ENCODE data around the gene ZNF468. TPM values are rescaled to one million over a fixed set of nuclear protein-coding genes. Genes with fewer than 3 reads are reported as not detected.
"Not testable (repeated sequence)": the region's sequence is repeated elsewhere in the genome, so short reads cannot be mapped to it uniquely, and the experiment has no call there.

ZNF468 gene
- total and polyA plus RNA-seq, 2 experiments from 2014 or later, result 10.0 to 14.1 TPM

DNA sequence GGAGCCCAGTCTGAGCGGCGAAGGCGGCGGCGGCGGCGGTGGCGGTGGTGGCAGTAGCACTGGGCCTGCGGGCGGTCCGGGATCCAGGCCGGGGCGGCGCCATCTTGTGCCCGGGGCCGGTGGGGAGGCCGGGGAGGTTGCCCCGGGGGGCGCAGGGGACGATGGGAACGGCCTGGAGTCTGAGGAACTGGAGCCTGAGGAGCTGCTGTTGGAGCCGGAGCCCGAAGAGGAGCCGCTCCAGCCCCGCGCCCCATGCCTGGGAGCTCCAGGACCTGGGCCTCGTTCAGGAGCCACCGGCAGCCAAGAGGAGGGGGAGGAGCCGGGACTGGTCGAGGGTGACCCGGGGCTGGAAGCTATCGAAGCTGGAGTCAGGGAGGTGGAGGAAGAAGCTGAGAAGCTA is 47.6 kb downstream of the ZNF468 start:
- Histone ChIP-seq H3K27ac (no peak overlapping the region), H3K36me3 (ENCODE audit: low read depth) (peaks cover 31% of the 10 kb centered on the region; the same call in 1 of the 2 replicates), H3K9me3 (ENCODE audit: low read depth) (no peaks in the 10 kb centered on the region), H3K4me2 (ENCODE audit: unreplicated experiment) (no peak overlapping the region), H3F3A (ENCODE audit: insufficient read depth) (no peaks in the 10 kb centered on the region), H3K9me2 (ENCODE audit: insufficient read depth) (no peaks in the 10 kb centered on the region), H3K4me1 (ENCODE audit: insufficient read depth) (no peaks in the 10 kb centered on the region), H4K20me1 (ENCODE audit: insufficient read depth) (no peaks in the 10 kb centered on the region), H3K27me3 (replicated peaks; ENCODE audit: insufficient read depth) (no peaks in the 10 kb centered on the region), H3K4me3 (no peak overlapping the region), H2AFZ (no peak overlapping the region), H3K79me2 (ENCODE audit: insufficient read depth) (no peaks in the 10 kb centered on the region), H3K9ac (no peak overlapping the region)
- in situ Hi-C loops (cut with MboI), result no loop called here
- no peak for TF ChIP-seq EZH2 (IDR thresholded peaks at IDR 0.05; ENCODE audit: insufficient read depth, poor library complexity, severe bottlenecking)
- no peak for TF ChIP-seq EZH2phosphoT487 (IDR thresholded peaks at IDR 0.05; ENCODE audit: insufficient read depth, low read depth)
- 90 to 95% methylated on average over 6 to 32 of the region's 32 CpGs for WGBS, 2 experiments (ENCODE audit: low coverage in 1 of 2, low lambda C conversion rate in 2 of 2, missing lambda C conversion rate in 2 of 2)
- DNase-seq, result no peak

DNA sequence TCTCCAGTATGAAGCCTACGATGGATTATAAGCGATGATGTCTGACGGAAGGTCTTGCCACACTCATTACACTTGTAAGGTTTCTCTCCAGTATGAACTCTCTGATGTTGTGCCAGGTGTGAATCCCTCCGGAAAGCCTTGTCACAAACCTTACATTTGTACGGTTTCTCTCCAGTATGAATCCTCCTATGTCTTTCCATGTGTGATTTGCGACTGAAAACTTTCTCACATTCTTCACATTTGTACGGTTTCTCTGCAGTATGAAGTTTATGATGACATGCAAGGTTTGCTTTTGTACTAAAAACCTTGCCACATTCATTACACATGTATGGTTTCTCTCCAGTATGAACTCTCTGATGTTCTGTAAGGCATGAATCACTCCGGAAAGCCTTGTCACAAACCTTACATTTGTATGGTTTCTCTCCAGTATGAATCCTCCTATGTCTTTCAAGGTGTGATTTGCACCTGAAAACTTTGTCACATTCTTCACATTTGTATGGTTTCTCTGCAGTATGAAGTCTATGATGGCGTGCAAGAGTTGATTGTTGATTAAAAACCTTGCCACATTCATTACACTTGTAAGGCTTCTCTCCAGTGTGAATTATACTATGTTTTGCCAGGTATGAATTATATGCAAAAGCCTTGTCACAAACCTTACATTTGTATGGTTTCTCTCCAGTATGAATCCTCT is 57.3 kb downstream of the ZNF468 start:
- H4K20me1 ChIP-seq (ENCODE audit: insufficient read depth); H3K4me2 ChIP-seq (ENCODE audit: unreplicated experiment); H3K27me3 ChIP-seq (replicated peaks; ENCODE audit: insufficient read depth); in situ Hi-C loops (cut with MboI); H2AFZ ChIP-seq; H3K27ac ChIP-seq; H3F3A ChIP-seq (ENCODE audit: insufficient read depth); H3K9me3 ChIP-seq (ENCODE audit: low read depth); H3K9ac ChIP-seq; H3K79me2 ChIP-seq (ENCODE audit: insufficient read depth); DNase-seq; H3K4me1 ChIP-seq (ENCODE audit: insufficient read depth); H3K9me2 ChIP-seq (ENCODE audit: insufficient read depth); H3K4me3 ChIP-seq: not testable (repeated sequence)
- H3K36me3 ChIP-seq (ENCODE audit: low read depth), result peaks cover 62% of the 10 kb centered on the region
- whole genome bisulfite sequencing, 2 experiments (ENCODE audit: low coverage in 1 of 2, low lambda C conversion rate in 2 of 2, missing lambda C conversion rate in 2 of 2), result 94 to 96% methylated on average over 9 of the region's 9 CpGs

DNA sequence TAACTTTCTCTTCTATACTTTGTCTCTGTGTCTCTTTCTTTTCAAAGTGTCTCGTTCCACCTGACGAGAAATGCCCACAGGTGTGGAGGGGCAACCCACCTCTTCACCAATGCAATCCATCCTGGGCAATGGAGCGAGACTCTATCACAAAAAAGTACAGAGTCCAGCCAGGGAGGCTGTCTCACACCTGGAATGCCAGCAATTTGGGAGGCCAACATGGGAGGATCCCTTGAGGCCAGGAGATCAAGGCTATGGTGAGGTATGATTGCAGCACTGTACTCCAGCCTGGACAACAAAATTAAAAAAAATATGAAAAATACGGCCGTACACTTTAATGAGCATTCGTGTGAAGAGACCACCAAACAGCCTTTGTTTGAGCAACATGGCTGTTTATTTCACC is 68.0 kb downstream of the ZNF468 start:
- H3K36me3 ChIP-seq (ENCODE audit: low read depth), result no peaks in the 10 kb centered on the region
- no peak overlapping the region for H2AFZ ChIP-seq
- H3K9ac ChIP-seq, result no peak overlapping the region
- no peaks in the 10 kb centered on the region for H3K9me3 ChIP-seq (ENCODE audit: low read depth)
- H4K20me1 ChIP-seq (ENCODE audit: insufficient read depth), result no peaks in the 10 kb centered on the region
- no peak overlapping the region for H3K4me2 ChIP-seq (ENCODE audit: unreplicated experiment)
- H3F3A ChIP-seq (ENCODE audit: insufficient read depth), result no peaks in the 10 kb centered on the region
- no peak overlapping the region for H3K4me3 ChIP-seq
- no peaks in the 10 kb centered on the region for H3K79me2 ChIP-seq (ENCODE audit: insufficient read depth)
- TF ChIP-seq EZH2phosphoT487 (IDR thresholded peaks at IDR 0.05; ENCODE audit: insufficient read depth, low read depth), result no peak
- TF ChIP-seq EZH2 (IDR thresholded peaks at IDR 0.05; ENCODE audit: insufficient read depth, poor library complexity, severe bottlenecking), result no peak
- no peak overlapping the region for H3K27ac ChIP-seq
- H3K27me3 ChIP-seq (replicated peaks; ENCODE audit: insufficient read depth), result no peaks in the 10 kb centered on the region
- in situ Hi-C loops (cut with MboI), result no loop called here
- H3K9me2 ChIP-seq (ENCODE audit: insufficient read depth), result no peaks in the 10 kb centered on the region
- WGBS, 2 experiments (ENCODE audit: low coverage in 1 of 2, low lambda C conversion rate in 2 of 2, missing lambda C conversion rate in 2 of 2), result 55 to 65% methylated on average over 6 of the region's 6 CpGs
- no peak for DNase-seq
- no peaks in the 10 kb centered on the region for H3K4me1 ChIP-seq (ENCODE audit: insufficient read depth)

Small RNAs within 50 kb of the gene (small RNA-seq; reads per million reads assigned to genes)
- not detected for gene ZNF320 (ENCODE audit: low read depth, low replicate concordance)

Other genes with a start within 250 kb of the ZNF468 start
- gene ZNF83, start 219.3 kb downstream of the ZNF468 start, total RNA-seq (2014; rRNA removed; shearing (Covaris generic)), result 29.1 and 55.8 TPM in 2 replicates
- 24.7 and 27.9 TPM in 2 replicates for gene ZNF83, start 219.3 kb downstream of the ZNF468 start, polyA plus RNA-seq (2016; fragmentation: Nextera tagmentation; extraction: Ambion mirVana)
- gene ZNF611, start 122.6 kb downstream of the ZNF468 start, total RNA-seq (2014; rRNA removed; shearing (Covaris generic)), result 6.7 and 7.7 TPM in 2 replicates
- 5.5 and 7.8 TPM in 2 replicates for gene ZNF611, start 122.6 kb downstream of the ZNF468 start, polyA plus RNA-seq (2016; fragmentation: Nextera tagmentation; extraction: Ambion mirVana)
- 1.8 and 1.9 TPM in 2 replicates for gene ZNF600, start 70.8 kb downstream of the ZNF468 start, total RNA-seq (2014; rRNA removed; shearing (Covaris generic))
- gene ZNF600, start 70.8 kb downstream of the ZNF468 start, polyA plus RNA-seq (2016; fragmentation: Nextera tagmentation; extraction: Ambion mirVana), result 3.2 and 3.5 TPM in 2 replicates
- 12.9 and 18.7 TPM in 2 replicates for gene ZNF28, start 36.0 kb downstream of the ZNF468 start, total RNA-seq (2014; rRNA removed; shearing (Covaris generic))
- 13.4 and 13.7 TPM in 2 replicates for gene ZNF28, start 36.0 kb downstream of the ZNF468 start, polyA plus RNA-seq (2016; fragmentation: Nextera tagmentation; extraction: Ambion mirVana)
- gene ZNF320, start 40.0 kb upstream of the ZNF468 start, total RNA-seq (2014; rRNA removed; shearing (Covaris generic)), result 3.8 and 16.4 TPM in 2 replicates
- 4.3 and 5.3 TPM in 2 replicates for gene ZNF320, start 40.0 kb upstream of the ZNF468 start, polyA plus RNA-seq (2016; fragmentation: Nextera tagmentation; extraction: Ambion mirVana)
- gene ZNF888, start 65.8 kb upstream of the ZNF468 start, total RNA-seq (2014; rRNA removed; shearing (Covaris generic)), result 0.76 and 5.1 TPM in 2 replicates
- 1.4 and 1.6 TPM in 2 replicates for gene ZNF888, start 65.8 kb upstream of the ZNF468 start, polyA plus RNA-seq (2016; fragmentation: Nextera tagmentation; extraction: Ambion mirVana)
- gene ZNF816, start 105.3 kb upstream of the ZNF468 start, total RNA-seq (2014; rRNA removed; shearing (Covaris generic)), result 3.0 and 6.7 TPM in 2 replicates
- 4.3 and 4.7 TPM in 2 replicates for gene ZNF816, start 105.3 kb upstream of the ZNF468 start, polyA plus RNA-seq (2016; fragmentation: Nextera tagmentation; extraction: Ambion mirVana)
- not detected in 2 replicates for gene ERVV-1, start 156.3 kb upstream of the ZNF468 start, total RNA-seq (2014; rRNA removed; shearing (Covaris generic))
- gene ERVV-1, start 156.3 kb upstream of the ZNF468 start, polyA plus RNA-seq (2016; fragmentation: Nextera tagmentation; extraction: Ambion mirVana), result not detected in 2 replicates
- gene ERVV-2, start 187.1 kb upstream of the ZNF468 start, total RNA-seq (2014; rRNA removed; shearing (Covaris generic)), result not detected in 2 replicates
- gene ERVV-2, start 187.1 kb upstream of the ZNF468 start, polyA plus RNA-seq (2016; fragmentation: Nextera tagmentation; extraction: Ambion mirVana), result not detected in 2 replicates
- 20.2 and 23.0 TPM in 2 replicates for gene ZNF160, start 245.8 kb upstream of the ZNF468 start, total RNA-seq (2014; rRNA removed; shearing (Covaris generic))
- gene ZNF160, start 245.8 kb upstream of the ZNF468 start, polyA plus RNA-seq (2016; fragmentation: Nextera tagmentation; extraction: Ambion mirVana), result 18.2 and 20.6 TPM in 2 replicates